ENCODE data around the gene ATAD3A.

GRCh38 chr1:1541956-1542765 lies 30.2 kb downstream of the ATAD3A start:
- TF ChIP-seq CTCF (IDR thresholded peaks at IDR 0.05; ENCODE audit: low read depth, low read length, poor library complexity, severe bottlenecking) (no peak), EZH2phosphoT487 (IDR thresholded peaks at IDR 0.05; ENCODE audit: borderline replicate concordance, low read length) (no peak)
